OCI-LY7 (cell line): ENCODE measurements around the gene RNF223. TPM values are rescaled to one million over a fixed set of nuclear protein-coding genes. Genes with fewer than 3 reads are reported as not detected.

Experiments
- BruUV-seq: library from RNA; stranded (reverse); fragments of 400-500 nt; replicated peaks from 2 replicates; lab custom pipeline; 2021; lab: Mats Ljungman, UMichigan
- CTCF ChIA-PET: fragments of 300-600 bp; sonication (Branson Sonifier 250); formaldehyde crosslinking; loops from one replicate; lab custom pipeline; 2022; ENCODE audit warnings: antibody characterized with exemption; ENCODE audit not compliant: unreplicated experiment; lab: Charles Lee
- POLR2A ChIA-PET: fragments of 300-600 bp; sonication (Branson Sonifier 250); formaldehyde crosslinking; loops from one replicate; lab custom pipeline; 2022; ENCODE audit warnings: antibody characterized with exemption; lab: Charles Lee
- DNase-seq: peaks from one replicate; pipeline ENCODE4 v3.0.0-alpha.2; 2015; ENCODE audit warnings: low spot score
- H2AFZ ChIP-seq: fragments of 200-600 bp; sonication (generic), shearing (Covaris generic); 2 replicates; pipeline ENCODE4 v1.6.1; 2014; ENCODE audit warnings: mild to moderate bottlenecking, antibody characterized with exemption, low read length, moderate library complexity
- H3K27ac ChIP-seq: fragments of 200-600 bp; sonication (generic); 2 replicates; pipeline ENCODE4 v1.5.1; 2014; ENCODE audit warnings: mixed run types, low read depth, mild to moderate bottlenecking, moderate library complexity, low read length, inconsistent platforms; ENCODE audit not compliant: poor library complexity, severe bottlenecking
- H3K36me3 ChIP-seq: fragments of 200-600 bp; sonication (generic); 2 replicates; pipeline ENCODE4 v1.6.1; 2014; ENCODE audit warnings: mild to moderate bottlenecking, antibody characterized with exemption, low read length, moderate library complexity, mixed read lengths; ENCODE audit not compliant: insufficient read depth
- H3K4me1 ChIP-seq: fragments of 200-600 bp; sonication (generic); 2 replicates; pipeline ENCODE4 v1.5.1; 2014; ENCODE audit warnings: mild to moderate bottlenecking, low read length; ENCODE audit not compliant: insufficient read depth, poor library complexity, severe bottlenecking
- H3K4me2 ChIP-seq: fragments of 200-600 bp; sonication (generic); 2 replicates; pipeline ENCODE4 v1.6.1; 2014; ENCODE audit warnings: mild to moderate bottlenecking, low read length
- H3K4me3 ChIP-seq: fragments of 200-600 bp; sonication (generic); 2 replicates; pipeline ENCODE4 v1.5.1; 2014; ENCODE audit warnings: mild to moderate bottlenecking, low read depth, low read length; ENCODE audit not compliant: poor library complexity, severe bottlenecking
- H3K79me2 ChIP-seq: fragments of 200-600 bp; sonication (generic); 2 replicates; pipeline ENCODE4 v1.6.1; 2016; ENCODE audit warnings: low read depth, mild to moderate bottlenecking, low read length, moderate library complexity, mixed read lengths; ENCODE audit not compliant: insufficient read depth
- H3K9me2 ChIP-seq: fragments of 200-600 bp; sonication (generic); 2 replicates; pipeline ENCODE4 v1.6.1; 2016; ENCODE audit warnings: mild to moderate bottlenecking, low read length, mixed read lengths; ENCODE audit not compliant: insufficient read depth
- H3K9me3 ChIP-seq: fragments of 200-600 bp; sonication (generic); 2 replicates; pipeline ENCODE4 v1.6.1; 2014; ENCODE audit warnings: mild to moderate bottlenecking, mixed run types, low read length, mixed read lengths
- H4K20me1 ChIP-seq: fragments of 200-600 bp; sonication (generic); 2 replicates; pipeline ENCODE4 v1.6.1; 2014; ENCODE audit warnings: mild to moderate bottlenecking, antibody characterized with exemption, low read length, moderate library complexity, mixed read lengths; ENCODE audit not compliant: insufficient read depth
- CTCF ChIP-seq: fragments of 200-600 bp; sonication (generic); conservative IDR thresholded peaks from 2 replicates; pipeline ENCODE4 v1.5.1; 2014; ENCODE audit warnings: mild to moderate bottlenecking, antibody characterized with exemption, low read length, moderate library complexity, mixed read lengths
- EZH2phosphoT487 ChIP-seq: fragments of 200-600 bp; sonication (generic); IDR thresholded peaks from 2 replicates; pipeline ENCODE4 v1.6.1; 2018; ENCODE audit warnings: low read depth, borderline replicate concordance, mild to moderate bottlenecking, mixed run types, antibody characterized with exemption, low read length, moderate library complexity, mixed read lengths
- intact Hi-C: fragments of 100-400 bp; cut with micrococcal nuclease; formaldehyde crosslinking; loops from one replicate; pipeline ENCODE4 v1.10.0; 2022; ENCODE audit not compliant: unreplicated experiment
- total RNA-seq, 2 experiments: library from RNA; depleted of rRNA in 1 of 2; stranded (reverse); fragments of >200 nt in 1 of 2; shearing (Covaris generic) in 1 of 2; gene quantifications; 2 replicates each; pipeline ENCODE4 v1.2.3, GENCODE V29; 2014 to 2022

The RNF223 gene
- total RNA-seq, 2 experiments from 2014 or later: not detected

GRCh38 chr1:1101503-1101902, 27.4 kb upstream of the RNF223 start:
- no peaks in the 10 kb centered on the region for H4K20me1 ChIP-seq
- no peaks in the 10 kb centered on the region for H3K9me2 ChIP-seq
- H3K9me3 ChIP-seq: 0 out of 2 replicates have a peak, but pooled peaks cover 5% of the 10 kb centered on the region
- no peaks in the 10 kb centered on the region for H3K4me1 ChIP-seq
- TF ChIP-seq CTCF: no peak
- no peak for TF ChIP-seq EZH2phosphoT487
- no peaks in the 10 kb centered on the region for H3K79me2 ChIP-seq
- no peak for DNase-seq
- ChIA-PET POLR2A (no interaction called here), CTCF (no interaction called here)
- H3K36me3 ChIP-seq: no peaks in the 10 kb centered on the region
- intact Hi-C loops: no loop called here
- H3K4me3 ChIP-seq: no peak overlapping the region
- no peak overlapping the region for H2AFZ ChIP-seq
- H3K4me2 ChIP-seq: no peak overlapping the region
- BruUV-seq: no TSS peak
- H3K27ac ChIP-seq: no peak overlapping the region

GRCh38 chr1:1100296-1100695, 26.2 kb upstream of the RNF223 start:
- Histone ChIP-seq H3K36me3 (no peaks in the 10 kb centered on the region), H3K9me2 (no peaks in the 10 kb centered on the region), H3K4me2 (no peak overlapping the region), H3K9me3 (0 out of 2 replicates have a peak, but pooled peaks cover 5% of the 10 kb centered on the region), H4K20me1 (no peaks in the 10 kb centered on the region), H3K79me2 (no peaks in the 10 kb centered on the region), H3K27ac (no peak overlapping the region), H3K4me1 (no peaks in the 10 kb centered on the region), H2AFZ (no peak overlapping the region), H3K4me3 (no peak overlapping the region)
- intact Hi-C loops: no loop called here
- POLR2A ChIA-PET: no interaction called here
- TF ChIP-seq EZH2phosphoT487: no peak
- no peak for TF ChIP-seq CTCF
- DNase-seq: no peak
- TSS peak; percentile 32 for BruUV-seq
- CTCF ChIA-PET: no interaction called here

DNA sequence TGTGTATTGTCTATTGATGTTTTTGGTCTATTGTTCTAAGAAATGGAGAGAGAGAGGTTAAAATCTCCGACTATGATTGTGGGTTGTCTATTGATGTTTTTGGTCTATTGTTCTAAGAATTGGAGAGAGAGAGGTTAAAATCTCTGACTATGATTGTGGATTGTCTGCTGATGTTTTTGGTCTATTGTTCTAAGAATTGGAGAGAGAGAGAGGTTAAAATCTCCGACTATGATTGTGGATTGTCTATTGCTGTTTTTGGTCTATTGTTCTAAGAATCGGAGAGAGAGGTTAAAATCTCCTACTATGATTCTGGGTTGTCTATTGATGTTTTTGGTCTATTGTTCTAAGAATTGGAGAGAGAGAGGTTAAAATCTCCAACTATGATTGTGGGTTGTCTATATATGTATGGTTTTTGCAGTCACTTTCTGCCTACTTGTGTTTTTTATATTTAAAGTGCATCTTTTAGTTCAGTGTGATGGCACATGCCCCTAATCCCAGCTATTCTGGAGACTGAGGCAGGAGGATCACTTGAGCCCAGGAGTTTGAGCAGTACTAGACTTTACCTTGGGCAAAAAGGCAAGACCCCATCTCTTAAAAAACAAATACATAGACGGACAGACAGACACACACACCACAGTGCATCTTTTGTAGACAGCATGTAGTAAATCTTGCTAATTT, 25.5 kb upstream of the RNF223 start:
- Histone ChIP-seq H3K4me1 (no peaks in the 10 kb centered on the region), H3K4me2 (no peak overlapping the region), H3K27ac (no peak overlapping the region), H2AFZ (no peak overlapping the region), H3K9me2 (no peaks in the 10 kb centered on the region), H3K9me3 (0 out of 2 replicates have a peak, but pooled peaks cover 5% of the 10 kb centered on the region), H3K4me3 (no peak overlapping the region), H4K20me1 (no peaks in the 10 kb centered on the region), H3K36me3 (no peaks in the 10 kb centered on the region), H3K79me2 (no peaks in the 10 kb centered on the region)
- ChIA-PET POLR2A (no interaction called here), CTCF (no interaction called here)
- no peak for TF ChIP-seq CTCF
- no peak for TF ChIP-seq EZH2phosphoT487
- DNase-seq: no peak
- BruUV-seq: no TSS peak
- intact Hi-C loops: no loop called here
